GM21367 (cell line): Measurements from ENCODE around the gene CNP.

ENCODE experiments used
- ATAC-seq: cut with Tn5 transposase; IDR thresholded peaks from one replicate; pipeline ENCODE4 v1.9.1; 2021; ENCODE audit not compliant: unreplicated experiment

The CNP gene

GRCh38 chr17:42026857-42027589 lies 60.4 kb downstream of the CNP start:
- ATAC-seq, result no peak
